ENCODE results near the gene VIM.

Gene VIM

GRCh38 chr10:17228091-17229015 lies at the start of gene VIM:
TSS of gene VIM (plus strand) at chr10:17228241. CDS start at chr10:17229423, 1,182 bp downstream.
- peak; percentile 59 for DNase-seq (ENCODE audit: low spot score)

GRCh38 chr10:17179002-17179401 lies 49.0 kb upstream of the VIM start:
- DNase-seq (ENCODE audit: low spot score) = no peak

GRCh38 chr10:17181110-17181509 lies 46.9 kb upstream of the VIM start:
- no peak for DNase-seq (ENCODE audit: low spot score)

GRCh38 chr10:17181751-17182150 lies 46.3 kb upstream of the VIM start:
- DNase-seq (ENCODE audit: low spot score) = no peak

GRCh38 chr10:17183110-17183509 lies 44.9 kb upstream of the VIM start:
- no peak for DNase-seq (ENCODE audit: low spot score)

GRCh38 chr10:17185873-17186272 lies 42.2 kb upstream of the VIM start:
- no peak for DNase-seq (ENCODE audit: low spot score)

GRCh38 chr10:17188644-17189172 lies 39.3 kb upstream of the VIM start:
- no peak for DNase-seq (ENCODE audit: low spot score)

GRCh38 chr10:17190602-17191001 lies 37.4 kb upstream of the VIM start:
- DNase-seq (ENCODE audit: low spot score) = no peak

- no peak for DNase-seq (ENCODE audit: low spot score)
Measured at GRCh38 chr10:17195083-17195482, 33.0 kb upstream of the VIM start.

- no peak for DNase-seq (ENCODE audit: low spot score)
Measured at GRCh38 chr10:17196045-17196444, 32.0 kb upstream of the VIM start.

- no peak for DNase-seq (ENCODE audit: low spot score)
Measured at GRCh38 chr10:17196573-17196972, 31.5 kb upstream of the VIM start.

- no peak for DNase-seq (ENCODE audit: low spot score)
Measured at GRCh38 chr10:17199351-17199804, 28.7 kb upstream of the VIM start.

GRCh38 chr10:17200001-17200911 lies 27.8 kb upstream of the VIM start:
- no peak for DNase-seq (ENCODE audit: low spot score)

- DNase-seq (ENCODE audit: low spot score) = peak; percentile 67
Measured at GRCh38 chr10:17200912-17201793, 26.9 kb upstream of the VIM start, which contains the start of gene TRDMT1. TSS of gene TRDMT1 (minus strand) at chr10:17201672. CDS start at chr10:17201634, 38 bp downstream.

GRCh38 chr10:17201794-17202116 lies 26.3 kb upstream of the VIM start:
- no peak for DNase-seq (ENCODE audit: low spot score)

- no peak for DNase-seq (ENCODE audit: low spot score)
Measured at GRCh38 chr10:17202506-17202905, 25.5 kb upstream of the VIM start.

GRCh38 chr10:17202999-17203398 lies 25.0 kb upstream of the VIM start:
- DNase-seq (ENCODE audit: low spot score) = no peak

GRCh38 chr10:17203416-17203815 lies 24.6 kb upstream of the VIM start:
- DNase-seq (ENCODE audit: low spot score) = no peak

GRCh38 chr10:17206210-17206709 lies 21.8 kb upstream of the VIM start:
- DNase-seq (ENCODE audit: low spot score) = no peak

GRCh38 chr10:17208476-17208875 lies 19.6 kb upstream of the VIM start:
- no peak for DNase-seq (ENCODE audit: low spot score)

GRCh38 chr10:17209302-17209701 lies 18.7 kb upstream of the VIM start:
- no peak for DNase-seq (ENCODE audit: low spot score)

Measured in germinal center (tissue), 1 donor.